Cardiac fibroblast (primary cell): ENCODE data around the gene KCNB1.
"Not testable (repeated sequence)": the region's sequence is repeated elsewhere in the genome, so short reads cannot be mapped to it uniquely, and the experiment has no call there.

Experiments used
- DNase-seq, 2 donors: peaks; one replicate each; pipeline versions ENCODE4 v3.0.0 to v3.0.0-alpha.2; 2010; ENCODE audit warnings: low read depth in 2 of 2
- H3K4me3 ChIP-seq, 2 donors: replicated peaks in 1 of 2; 1 replicate in 1 of 2; 2 replicates in 1 of 2; pipeline ENCODE4 v1.5.1; 2011; ENCODE audit warnings: low read depth in 2 of 2, low read length in 2 of 2, mild to moderate bottlenecking in 2 of 2, moderate library complexity in 1 of 2
- TF ChIP-seq, protein P1 (sequence below): IDR thresholded peaks from one replicate; pipeline ENCODE4 v1.5.1; 2011; ENCODE audit warnings: low read depth, mild to moderate bottlenecking, low read length, inconsistent platforms

Gene KCNB1

DNA sequence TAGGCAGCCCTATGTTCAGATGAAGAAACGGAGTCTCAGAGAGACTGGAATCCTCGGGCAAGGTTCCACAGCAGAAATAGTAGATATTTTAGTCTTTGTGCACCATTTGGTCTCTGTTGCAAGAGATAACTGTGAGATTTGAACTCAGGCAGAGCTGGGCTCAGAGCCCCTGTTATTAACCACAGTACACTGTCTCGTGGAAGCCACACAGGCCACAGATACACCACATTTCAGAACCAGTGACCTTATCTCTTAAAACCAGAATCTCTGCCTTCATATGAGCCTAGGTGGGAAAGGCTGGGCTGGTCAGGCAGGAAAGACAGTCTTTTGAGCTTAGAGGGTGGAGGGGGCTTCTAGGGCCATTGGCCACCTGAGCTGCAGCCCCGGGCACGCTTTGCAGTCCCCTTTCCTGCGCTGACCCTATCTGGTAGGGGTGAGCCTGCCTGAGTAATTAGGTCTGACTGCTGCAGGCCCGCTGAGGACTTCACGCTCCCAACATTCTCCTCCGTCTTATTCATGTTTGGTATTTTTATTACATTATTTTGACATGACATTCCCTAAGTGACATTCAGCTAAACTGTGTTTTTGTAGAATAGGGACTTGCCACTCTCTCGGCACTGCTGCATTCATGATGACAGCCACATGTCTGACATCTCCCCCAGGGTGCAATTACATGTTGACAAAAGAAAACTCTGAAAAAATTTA, 71.1 kb downstream of the KCNB1 start:
- no peak for DNase-seq
- TF ChIP-seq, protein P1, sequence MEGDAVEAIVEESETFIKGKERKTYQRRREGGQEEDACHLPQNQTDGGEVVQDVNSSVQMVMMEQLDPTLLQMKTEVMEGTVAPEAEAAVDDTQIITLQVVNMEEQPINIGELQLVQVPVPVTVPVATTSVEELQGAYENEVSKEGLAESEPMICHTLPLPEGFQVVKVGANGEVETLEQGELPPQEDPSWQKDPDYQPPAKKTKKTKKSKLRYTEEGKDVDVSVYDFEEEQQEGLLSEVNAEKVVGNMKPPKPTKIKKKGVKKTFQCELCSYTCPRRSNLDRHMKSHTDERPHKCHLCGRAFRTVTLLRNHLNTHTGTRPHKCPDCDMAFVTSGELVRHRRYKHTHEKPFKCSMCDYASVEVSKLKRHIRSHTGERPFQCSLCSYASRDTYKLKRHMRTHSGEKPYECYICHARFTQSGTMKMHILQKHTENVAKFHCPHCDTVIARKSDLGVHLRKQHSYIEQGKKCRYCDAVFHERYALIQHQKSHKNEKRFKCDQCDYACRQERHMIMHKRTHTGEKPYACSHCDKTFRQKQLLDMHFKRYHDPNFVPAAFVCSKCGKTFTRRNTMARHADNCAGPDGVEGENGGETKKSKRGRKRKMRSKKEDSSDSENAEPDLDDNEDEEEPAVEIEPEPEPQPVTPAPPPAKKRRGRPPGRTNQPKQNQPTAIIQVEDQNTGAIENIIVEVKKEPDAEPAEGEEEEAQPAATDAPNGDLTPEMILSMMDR, result no peak
- H3K4me3 ChIP-seq, result no peak overlapping the region

DNA sequence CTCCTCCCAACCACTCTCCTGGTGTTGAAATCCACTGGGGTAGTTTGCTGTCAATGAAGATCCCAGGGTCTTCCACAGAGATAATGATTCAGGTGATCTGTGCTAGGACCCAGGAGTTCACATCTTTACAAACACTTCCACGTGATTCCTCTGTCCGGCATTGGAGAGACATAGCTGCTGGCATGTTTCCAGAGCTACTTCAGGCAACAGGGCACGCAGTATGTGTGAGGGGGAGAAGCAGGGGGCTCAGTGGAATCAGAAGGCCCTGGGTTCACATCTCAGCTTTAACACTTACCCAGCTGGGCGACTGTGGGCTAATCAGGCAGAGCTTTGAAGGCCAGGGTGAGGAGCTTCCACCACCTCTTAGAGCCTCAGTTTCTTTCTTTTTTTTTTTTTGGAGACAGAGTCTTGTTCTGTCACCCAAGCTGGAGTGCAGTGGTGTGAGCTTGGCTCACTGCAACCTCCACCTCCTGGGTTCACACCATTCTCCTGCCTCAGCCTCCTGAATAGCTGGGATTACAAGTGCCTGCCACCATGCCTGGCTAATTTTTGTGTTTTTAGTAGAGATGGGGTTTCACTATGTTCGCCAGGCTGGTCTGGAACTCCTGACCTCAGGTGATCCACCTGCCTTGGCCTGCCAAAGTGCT, 72.4 kb downstream of the KCNB1 start:
- DNase-seq, H3K4me3 ChIP-seq: not testable (repeated sequence)

DNA sequence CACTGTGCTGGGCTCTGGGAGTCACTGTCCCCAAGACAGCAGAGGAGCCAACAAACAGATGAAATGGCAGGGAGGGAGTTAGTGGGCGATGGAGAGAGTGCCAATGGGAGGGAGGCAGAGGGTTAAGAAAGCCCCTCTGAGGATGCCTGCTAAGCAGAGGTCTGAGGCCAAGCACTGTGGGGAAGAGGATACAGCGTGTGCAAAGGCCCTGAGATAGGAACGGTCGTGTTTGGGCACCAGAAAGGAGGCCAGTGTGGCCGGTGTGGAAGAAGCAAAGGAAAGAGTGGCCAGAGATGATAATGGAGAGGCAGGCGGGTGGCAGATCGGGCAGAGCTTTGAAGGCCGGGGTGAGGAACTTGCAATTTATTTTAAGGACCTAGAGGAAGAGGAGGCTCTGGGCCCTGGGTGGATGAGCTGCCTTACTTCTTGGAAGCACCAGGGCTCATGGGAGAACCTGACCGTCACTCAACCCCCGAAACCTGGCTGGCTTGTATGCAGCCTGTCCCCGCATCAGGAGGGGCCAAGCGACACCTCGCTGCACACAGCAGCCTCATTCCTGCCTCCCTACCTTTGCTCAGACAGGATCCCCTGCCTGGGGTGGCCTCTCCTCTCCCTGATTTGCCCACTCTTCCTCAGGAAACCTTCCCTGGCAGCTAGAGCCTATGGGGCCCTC, 73.0 kb downstream of the KCNB1 start:
- DNase-seq, result no peak
- TF ChIP-seq, protein P1, result no peak
- no peak overlapping the region for H3K4me3 ChIP-seq

DNA sequence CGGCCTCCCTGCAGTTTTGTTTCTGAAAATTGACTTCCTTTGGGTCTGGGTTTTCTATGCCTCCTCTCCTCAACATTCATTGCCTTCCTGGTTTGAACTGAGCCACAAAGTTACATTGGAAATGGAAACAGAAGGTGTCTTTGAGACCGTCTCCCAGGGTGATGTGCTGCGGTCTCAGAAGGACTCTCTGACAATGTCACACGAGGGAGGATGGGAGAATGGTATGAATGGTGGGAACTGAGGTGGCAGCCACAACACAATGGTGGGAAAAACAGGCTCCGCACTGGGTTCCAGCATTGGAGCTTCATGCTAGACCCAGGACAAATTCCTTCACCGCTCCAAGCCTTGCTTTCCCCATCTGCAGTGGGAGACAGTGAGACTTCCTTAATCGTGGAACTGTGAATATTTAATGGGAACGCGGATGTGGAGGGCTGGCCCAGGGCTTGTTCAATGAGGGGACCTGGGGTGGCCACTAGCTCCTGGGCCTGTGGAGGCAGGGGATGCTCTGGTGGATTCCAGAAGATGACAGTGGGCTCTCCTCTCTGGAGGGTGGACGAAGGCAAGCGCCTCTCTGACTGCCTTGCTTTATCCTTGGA, 73.9 kb downstream of the KCNB1 start:
- H3K4me3 ChIP-seq, result no peak overlapping the region
- TF ChIP-seq, protein P1, result no peak
- no peak for DNase-seq

DNA sequence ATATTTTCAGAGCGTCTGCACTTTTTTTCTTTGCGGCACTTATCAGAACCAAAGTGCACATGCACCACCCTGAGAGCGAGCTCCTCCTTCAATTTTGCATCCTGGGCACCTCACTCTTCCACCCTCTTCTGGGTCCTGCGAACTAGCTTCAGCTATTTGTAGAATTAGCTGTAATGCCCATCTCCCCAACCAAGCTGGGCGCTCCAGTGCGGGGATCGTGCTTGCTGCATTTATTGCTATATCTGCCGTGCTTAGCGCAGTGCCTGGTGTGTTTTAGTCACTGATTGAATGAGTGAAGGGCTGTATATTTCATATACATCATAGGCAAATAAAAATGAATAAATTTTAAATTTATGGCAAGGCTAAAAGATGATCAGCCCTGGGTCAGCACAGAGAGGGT, 75.8 kb downstream of the KCNB1 start:
- no peak overlapping the region for H3K4me3 ChIP-seq
- DNase-seq, result no peak
- TF ChIP-seq, protein P1, result no peak

DNA sequence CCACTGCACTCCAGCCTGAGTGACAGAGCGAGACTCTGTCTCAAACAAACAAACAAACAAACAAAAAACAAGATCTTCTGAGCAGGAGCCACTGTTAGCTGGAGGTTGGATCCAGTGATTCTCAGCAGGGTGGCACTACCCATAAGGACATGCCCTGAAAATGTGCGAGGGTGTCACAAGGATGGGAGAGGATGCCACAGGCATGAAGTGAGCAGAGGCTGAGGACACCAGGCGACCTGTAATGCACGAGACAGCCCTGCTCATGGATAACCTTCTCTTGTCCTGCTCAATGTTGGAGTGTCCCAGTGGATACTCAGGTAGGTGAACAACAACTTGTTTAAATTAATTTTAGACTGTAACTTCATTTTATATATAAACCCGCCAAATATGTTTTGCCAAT, 76.8 kb downstream of the KCNB1 start:
- H3K4me3 ChIP-seq, result no peak overlapping the region
- DNase-seq, result no peak
- TF ChIP-seq, protein P1, result no peak
